ENCODE measurements around the gene SLC9A9. TPM values are rescaled to one million over a fixed set of nuclear protein-coding genes. Genes with fewer than 3 reads are reported as not detected.

The SLC9A9 gene
- polyA plus RNA-seq, 2 donors = 8.3 to 11.9 TPM

DNA sequence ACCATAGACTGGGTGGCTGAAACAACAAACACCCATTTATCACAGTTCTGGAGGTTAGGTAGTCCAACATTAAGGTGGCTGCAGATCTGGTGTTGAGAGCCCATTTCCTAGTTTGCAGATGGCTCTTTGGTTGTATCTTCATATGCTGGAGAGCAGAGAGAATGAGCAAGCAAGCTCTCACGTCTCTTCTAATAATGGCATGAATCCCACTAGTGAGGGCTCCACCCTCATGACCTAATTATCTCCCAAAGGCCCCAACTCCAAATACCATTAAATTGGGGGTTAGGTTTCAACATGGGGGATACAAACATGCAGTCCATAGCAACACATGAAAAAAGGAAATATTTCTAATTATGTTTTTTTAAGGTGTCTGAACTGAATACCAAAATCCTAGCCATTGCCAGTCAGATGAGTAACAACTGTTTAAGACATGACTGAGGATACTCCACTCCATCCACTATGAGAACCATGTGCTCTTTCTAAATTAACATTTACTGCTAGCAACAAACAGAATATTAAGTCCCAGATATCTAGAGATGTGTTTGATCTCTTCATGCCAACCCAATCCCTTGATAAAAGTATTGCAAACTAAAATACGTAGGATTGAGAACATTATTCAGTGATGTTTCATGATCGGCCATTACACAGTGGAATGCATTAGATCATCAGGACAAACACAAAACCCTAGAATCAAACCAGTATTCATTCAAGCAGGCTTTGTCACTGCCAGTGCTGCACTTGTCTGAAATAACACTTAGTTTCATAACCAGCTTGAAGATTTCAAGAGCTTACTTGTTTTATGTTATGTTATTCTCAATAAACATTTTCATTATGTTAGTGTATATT, 340.3 kb downstream of the SLC9A9 start:
- Histone ChIP-seq H3K27me3 (ENCODE audit: control insufficient read depth in 1 of 2, insufficient read depth in 2 of 2, low read length in 2 of 2) (no peaks in the 10 kb centered on the region), H3K27ac (ENCODE audit: low read depth in 2 of 2, low read length in 1 of 2) (no peak overlapping the region), H3K4me1 (ENCODE audit: control insufficient read depth in 2 of 2, insufficient read depth in 2 of 2, low read length in 1 of 2) (no peaks in the 10 kb centered on the region), H3K9me3 (ENCODE audit: control insufficient read depth in 2 of 2, insufficient read depth in 1 of 2, low read depth in 1 of 2, low read length in 1 of 2) (no peaks in the 10 kb centered on the region), H3K36me3 (ENCODE audit: control insufficient read depth in 2 of 2, insufficient read depth in 2 of 2, low read length in 1 of 2) (peaks cover 0 to 1% of the 10 kb centered on the region in 2 donors), H3K4me3 (ENCODE audit: low read depth in 1 of 2, low read length in 2 of 2) (no peak overlapping the region)
- WGBS, 2 donors = 80 to 81% methylated on average over 3 of the region's 3 CpGs

DNA sequence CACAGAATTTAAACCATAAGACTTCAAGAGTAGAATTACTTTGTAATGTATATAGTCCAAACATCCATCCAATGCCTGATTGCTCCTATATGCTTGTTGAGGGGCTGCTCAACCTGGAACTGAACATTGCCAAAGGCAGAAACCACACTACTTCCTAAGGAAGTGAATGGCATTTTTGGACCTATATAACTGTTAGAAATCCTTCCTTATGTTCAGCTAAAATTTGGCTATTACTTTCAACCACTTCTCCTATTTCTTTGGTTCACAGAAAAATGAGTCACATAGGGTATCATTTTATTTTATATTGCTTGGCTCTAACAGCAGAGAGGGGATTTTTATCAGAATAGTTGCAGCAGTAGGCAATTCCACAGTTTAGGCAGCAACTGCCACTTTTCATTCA, 342.1 kb downstream of the SLC9A9 start:
- Histone ChIP-seq H3K27me3 (ENCODE audit: control insufficient read depth in 1 of 2, insufficient read depth in 2 of 2, low read length in 2 of 2) (no peaks in the 10 kb centered on the region), H3K36me3 (ENCODE audit: control insufficient read depth in 2 of 2, insufficient read depth in 2 of 2, low read length in 1 of 2) (peaks cover 0 to 1% of the 10 kb centered on the region in 2 donors), H3K9me3 (ENCODE audit: control insufficient read depth in 2 of 2, insufficient read depth in 1 of 2, low read depth in 1 of 2, low read length in 1 of 2) (no peaks in the 10 kb centered on the region), H3K27ac (ENCODE audit: low read depth in 2 of 2, low read length in 1 of 2) (no peak overlapping the region), H3K4me3 (ENCODE audit: low read depth in 1 of 2, low read length in 2 of 2) (no peak overlapping the region), H3K4me1 (ENCODE audit: control insufficient read depth in 2 of 2, insufficient read depth in 2 of 2, low read length in 1 of 2) (no peaks in the 10 kb centered on the region)

DNA sequence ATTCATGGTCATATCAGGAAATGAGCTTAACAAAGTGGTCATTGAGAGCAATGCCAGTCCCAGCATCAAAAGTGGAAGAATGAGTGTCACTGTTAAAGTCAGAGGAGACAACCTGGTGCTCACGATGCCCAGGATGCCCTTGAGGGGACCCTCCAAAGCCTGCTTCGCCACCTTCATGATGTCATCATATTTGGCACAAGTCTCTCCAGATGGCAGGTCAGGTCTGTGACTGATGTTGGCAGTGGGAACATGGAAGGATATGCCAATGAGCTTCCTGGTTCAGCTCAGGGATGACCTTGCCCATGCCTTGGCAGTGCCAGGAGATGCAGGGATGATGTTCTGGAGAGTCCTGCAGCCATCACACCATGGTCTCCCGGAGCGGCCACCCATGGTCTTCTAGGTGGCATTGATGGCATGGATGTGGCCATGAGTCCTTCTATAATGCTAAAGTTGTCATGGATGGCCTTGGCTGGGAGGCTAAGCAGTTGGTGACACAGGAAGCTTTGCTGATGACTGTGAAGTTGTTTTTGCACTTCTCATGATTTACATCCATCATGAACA, 344.9 kb downstream of the SLC9A9 start:
- H3K36me3 ChIP-seq (ENCODE audit: control insufficient read depth in 2 of 2, insufficient read depth in 2 of 2, low read length in 1 of 2) = peaks cover 0 to 1% of the 10 kb centered on the region in 2 donors
- WGBS, 2 donors = 95 to 97% methylated on average over 4 of the region's 4 CpGs
- H3K27me3 ChIP-seq (ENCODE audit: control insufficient read depth in 1 of 2, insufficient read depth in 2 of 2, low read length in 2 of 2) = no peaks in the 10 kb centered on the region
- no peaks in the 10 kb centered on the region for H3K9me3 ChIP-seq (ENCODE audit: control insufficient read depth in 2 of 2, insufficient read depth in 1 of 2, low read depth in 1 of 2, low read length in 1 of 2)
- no peak overlapping the region for H3K27ac ChIP-seq (ENCODE audit: low read depth in 2 of 2, low read length in 1 of 2)
- H3K4me1 ChIP-seq (ENCODE audit: control insufficient read depth in 2 of 2, insufficient read depth in 2 of 2, low read length in 1 of 2) = no peaks in the 10 kb centered on the region
- H3K4me3 ChIP-seq (ENCODE audit: low read depth in 1 of 2, low read length in 2 of 2) = no peak overlapping the region

DNA sequence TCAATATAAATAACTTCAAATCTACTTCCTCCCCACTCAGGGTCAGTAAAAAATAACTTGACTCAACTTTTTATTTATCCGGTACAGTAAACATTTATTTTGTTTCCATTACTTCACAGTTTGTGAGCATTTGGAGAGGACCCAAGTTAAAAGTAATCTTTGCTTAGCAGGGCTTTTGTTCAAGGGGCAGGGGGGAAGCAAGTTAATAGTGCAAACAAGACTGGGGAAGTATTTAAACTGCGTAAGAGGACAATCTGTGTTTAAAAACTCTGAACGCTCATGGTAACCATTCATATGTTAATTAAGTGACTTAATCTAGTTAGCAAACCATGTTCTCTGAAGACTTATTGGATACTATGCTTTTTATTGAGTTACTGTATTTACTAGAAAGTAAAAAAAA, 346.2 kb downstream of the SLC9A9 start:
- Histone ChIP-seq H3K9me3 (ENCODE audit: control insufficient read depth in 2 of 2, insufficient read depth in 1 of 2, low read depth in 1 of 2, low read length in 1 of 2) (no peaks in the 10 kb centered on the region), H3K4me3 (ENCODE audit: low read depth in 1 of 2, low read length in 2 of 2) (no peak overlapping the region), H3K36me3 (ENCODE audit: control insufficient read depth in 2 of 2, insufficient read depth in 2 of 2, low read length in 1 of 2) (peaks cover 0 to 1% of the 10 kb centered on the region in 2 donors), H3K4me1 (ENCODE audit: control insufficient read depth in 2 of 2, insufficient read depth in 2 of 2, low read length in 1 of 2) (no peaks in the 10 kb centered on the region), H3K27ac (ENCODE audit: low read depth in 2 of 2, low read length in 1 of 2) (no peak overlapping the region), H3K27me3 (ENCODE audit: control insufficient read depth in 1 of 2, insufficient read depth in 2 of 2, low read length in 2 of 2) (no peaks in the 10 kb centered on the region)
- 72 to 78% methylated on average over 3 of the region's 3 CpGs for WGBS, 2 donors

DNA sequence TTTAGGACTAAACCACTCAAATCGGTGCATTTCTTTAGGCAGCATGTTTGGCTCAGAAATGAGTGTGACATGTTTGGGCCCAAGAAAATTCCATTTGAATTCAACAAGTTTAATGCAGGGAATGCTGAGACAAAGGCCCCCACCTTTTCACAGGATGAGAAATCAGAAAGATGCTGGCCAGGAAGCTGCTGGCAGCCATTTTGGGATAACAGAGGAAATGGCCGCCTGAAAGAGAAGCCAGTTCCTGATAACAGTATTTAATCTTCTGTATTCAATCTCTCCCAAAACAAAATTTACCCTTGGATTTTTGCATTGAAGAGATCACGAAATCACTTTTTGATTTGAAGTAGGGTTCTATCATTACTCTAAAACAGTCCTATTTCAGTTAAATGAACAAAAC, 350.9 kb downstream of the SLC9A9 start:
- H3K36me3 ChIP-seq (ENCODE audit: control insufficient read depth in 2 of 2, insufficient read depth in 2 of 2, low read length in 1 of 2) = no peaks in the 10 kb centered on the region
- no peaks in the 10 kb centered on the region for H3K4me1 ChIP-seq (ENCODE audit: control insufficient read depth in 2 of 2, insufficient read depth in 2 of 2, low read length in 1 of 2)
- 97 to 98% methylated on average over 3 of the region's 3 CpGs for WGBS, 2 donors
- H3K9me3 ChIP-seq (ENCODE audit: control insufficient read depth in 2 of 2, insufficient read depth in 1 of 2, low read depth in 1 of 2, low read length in 1 of 2) = no peaks in the 10 kb centered on the region
- H3K27ac ChIP-seq (ENCODE audit: low read depth in 2 of 2, low read length in 1 of 2) = no peak overlapping the region
- no peak overlapping the region for H3K4me3 ChIP-seq (ENCODE audit: low read depth in 1 of 2, low read length in 2 of 2)
- H3K27me3 ChIP-seq (ENCODE audit: control insufficient read depth in 1 of 2, insufficient read depth in 2 of 2, low read length in 2 of 2) = no peaks in the 10 kb centered on the region

DNA sequence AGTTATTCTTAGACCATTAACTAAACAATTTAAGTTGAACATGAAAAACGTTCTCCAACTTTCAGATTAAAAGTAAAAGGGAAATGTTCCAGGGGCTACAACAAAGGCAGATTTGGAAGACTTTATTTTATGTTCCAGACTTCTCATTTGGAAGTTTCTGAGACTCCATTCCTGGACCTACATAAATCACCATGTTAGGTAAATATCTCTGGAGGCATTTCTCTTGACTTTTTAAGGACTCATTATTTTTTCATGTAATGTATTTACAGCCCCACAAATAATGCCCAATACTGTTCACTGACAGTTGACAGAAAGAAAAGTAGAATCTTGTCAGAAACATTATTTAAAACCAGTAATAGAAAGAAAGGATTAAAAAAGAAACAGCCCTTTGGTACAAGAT, 352.1 kb downstream of the SLC9A9 start:
- Histone ChIP-seq H3K9me3 (ENCODE audit: control insufficient read depth in 2 of 2, insufficient read depth in 1 of 2, low read depth in 1 of 2, low read length in 1 of 2) (no peaks in the 10 kb centered on the region), H3K27ac (ENCODE audit: low read depth in 2 of 2, low read length in 1 of 2) (no peak overlapping the region), H3K4me1 (ENCODE audit: control insufficient read depth in 2 of 2, insufficient read depth in 2 of 2, low read length in 1 of 2) (no peaks in the 10 kb centered on the region), H3K36me3 (ENCODE audit: control insufficient read depth in 2 of 2, insufficient read depth in 2 of 2, low read length in 1 of 2) (no peaks in the 10 kb centered on the region), H3K27me3 (ENCODE audit: control insufficient read depth in 1 of 2, insufficient read depth in 2 of 2, low read length in 2 of 2) (no peaks in the 10 kb centered on the region), H3K4me3 (ENCODE audit: low read depth in 1 of 2, low read length in 2 of 2) (no peak overlapping the region)
- 42 to 50% methylated on average over 1 of the region's 1 CpG for WGBS, 2 donors

DNA sequence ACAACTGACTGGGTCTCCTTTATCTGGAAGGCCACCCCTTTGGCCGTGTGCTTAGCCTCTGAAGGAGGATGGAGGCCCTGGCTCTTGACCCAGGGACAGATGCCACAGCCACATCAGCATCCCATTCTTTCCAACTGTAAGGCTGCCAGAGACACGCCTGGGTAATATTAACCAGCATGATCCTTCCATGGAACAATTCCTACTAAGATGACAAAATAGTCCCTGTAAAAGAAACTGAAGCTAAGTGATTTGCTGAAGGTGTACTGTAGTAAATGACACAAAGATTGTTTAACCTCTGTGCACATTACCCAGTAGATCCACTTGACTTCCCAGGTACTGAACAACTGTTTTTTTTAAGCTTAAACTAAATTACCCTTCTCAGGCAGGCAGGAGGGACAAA, 352.7 kb downstream of the SLC9A9 start:
- no peaks in the 10 kb centered on the region for H3K27me3 ChIP-seq (ENCODE audit: control insufficient read depth in 1 of 2, insufficient read depth in 2 of 2, low read length in 2 of 2)
- no peak overlapping the region for H3K4me3 ChIP-seq (ENCODE audit: low read depth in 1 of 2, low read length in 2 of 2)
- no peaks in the 10 kb centered on the region for H3K9me3 ChIP-seq (ENCODE audit: control insufficient read depth in 2 of 2, insufficient read depth in 1 of 2, low read depth in 1 of 2, low read length in 1 of 2)
- no peaks in the 10 kb centered on the region for H3K36me3 ChIP-seq (ENCODE audit: control insufficient read depth in 2 of 2, insufficient read depth in 2 of 2, low read length in 1 of 2)
- H3K27ac ChIP-seq (ENCODE audit: low read depth in 2 of 2, low read length in 1 of 2) = peak overlapping the region in 1 of 2 donors; percentile 16
- no peaks in the 10 kb centered on the region for H3K4me1 ChIP-seq (ENCODE audit: control insufficient read depth in 2 of 2, insufficient read depth in 2 of 2, low read length in 1 of 2)
- WGBS, 2 donors = 68 to 77% methylated on average over 2 of the region's 2 CpGs

DNA sequence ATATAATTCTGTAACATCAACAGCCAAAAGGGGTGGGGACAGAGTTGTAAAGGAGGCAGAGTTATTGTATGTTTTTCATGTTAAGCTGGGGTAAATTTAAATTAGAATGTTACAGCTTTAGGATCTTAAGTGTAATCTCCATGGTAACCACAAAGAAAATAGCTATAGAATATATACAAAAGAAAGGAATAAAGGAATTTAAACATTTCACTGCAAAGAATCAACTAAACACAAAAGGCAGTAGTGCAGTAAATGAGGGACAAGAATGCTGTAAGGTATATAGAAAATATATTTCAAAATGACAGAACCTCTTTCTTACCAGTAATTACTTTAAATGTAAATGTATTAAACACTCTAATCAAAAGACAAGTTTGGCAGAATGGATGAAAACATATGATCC, 361.7 kb downstream of the SLC9A9 start:
- Histone ChIP-seq H3K27me3 (ENCODE audit: control insufficient read depth in 1 of 2, insufficient read depth in 2 of 2, low read length in 2 of 2) (no peaks in the 10 kb centered on the region), H3K4me1 (ENCODE audit: control insufficient read depth in 2 of 2, insufficient read depth in 2 of 2, low read length in 1 of 2) (peaks cover 0 to 2% of the 10 kb centered on the region in 2 donors), H3K4me3 (ENCODE audit: low read depth in 1 of 2, low read length in 2 of 2) (no peak overlapping the region), H3K36me3 (ENCODE audit: control insufficient read depth in 2 of 2, insufficient read depth in 2 of 2, low read length in 1 of 2) (no peaks in the 10 kb centered on the region), H3K27ac (ENCODE audit: low read depth in 2 of 2, low read length in 1 of 2) (no peak overlapping the region), H3K9me3 (ENCODE audit: control insufficient read depth in 2 of 2, insufficient read depth in 1 of 2, low read depth in 1 of 2, low read length in 1 of 2) (no peaks in the 10 kb centered on the region)

DNA sequence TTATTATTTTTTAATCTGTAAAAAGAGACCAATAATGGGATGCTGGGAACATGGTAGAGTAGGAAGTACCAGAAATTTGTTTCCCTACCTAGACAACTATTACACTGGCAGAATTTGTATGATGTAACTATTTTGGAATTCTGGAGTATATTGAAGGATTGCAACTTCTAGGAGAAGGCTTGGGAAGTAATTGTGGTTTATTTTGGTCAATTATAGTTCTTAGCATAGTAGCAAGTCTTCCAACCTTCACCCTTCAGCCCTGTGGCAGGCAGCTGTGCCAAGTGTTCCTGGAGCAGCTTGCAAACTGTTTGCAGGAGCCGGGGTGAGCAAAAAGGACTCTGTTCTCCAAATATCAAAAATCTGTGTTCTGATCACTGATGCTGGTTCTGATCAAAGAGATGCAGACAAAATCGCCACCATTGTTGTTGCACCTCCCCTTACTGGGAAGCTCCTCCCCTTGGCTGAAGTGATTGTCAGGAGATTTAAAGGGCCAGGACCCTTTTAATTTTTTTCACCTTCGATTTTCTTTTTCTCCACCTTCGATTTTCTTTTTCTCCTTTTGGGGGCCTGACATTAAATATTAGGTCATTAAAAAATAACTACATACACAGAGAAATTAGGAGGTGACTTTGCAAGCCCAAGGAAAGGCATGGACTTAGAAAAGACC, 363.3 kb downstream of the SLC9A9 start:
- no peaks in the 10 kb centered on the region for H3K27me3 ChIP-seq (ENCODE audit: control insufficient read depth in 1 of 2, insufficient read depth in 2 of 2, low read length in 2 of 2)
- H3K4me1 ChIP-seq (ENCODE audit: control insufficient read depth in 2 of 2, insufficient read depth in 2 of 2, low read length in 1 of 2) = peaks cover 0 to 2% of the 10 kb centered on the region in 2 donors
- no peaks in the 10 kb centered on the region for H3K36me3 ChIP-seq (ENCODE audit: control insufficient read depth in 2 of 2, insufficient read depth in 2 of 2, low read length in 1 of 2)
- no peak overlapping the region for H3K4me3 ChIP-seq (ENCODE audit: low read depth in 1 of 2, low read length in 2 of 2)
- no peaks in the 10 kb centered on the region for H3K9me3 ChIP-seq (ENCODE audit: control insufficient read depth in 2 of 2, insufficient read depth in 1 of 2, low read depth in 1 of 2, low read length in 1 of 2)
- H3K27ac ChIP-seq (ENCODE audit: low read depth in 2 of 2, low read length in 1 of 2) = no peak overlapping the region
- WGBS, 2 donors = 74 to 89% methylated on average over 4 of the region's 4 CpGs
